Heart left ventricle (tissue), 13 donors: ENCODE results near the gene ZNF787.

ENCODE experiments used
- CTCF ChIP-seq, 12 donors: fragments of 200-600 bp; sonication (generic) in 4 of 12; IDR thresholded peaks; one replicate each; pipeline versions ENCODE4 v1.5.0 to v1.8.0; 2018 to 2022; ENCODE audit warnings: antibody characterized with exemption in 12 of 12, mild to moderate bottlenecking in 5 of 12
- POLR2A ChIP-seq, 2 donors: fragments of 450-650 bp; IDR thresholded peaks; one replicate each; pipeline ENCODE4 v1.6.1; 2017; ENCODE audit warnings: antibody characterized with exemption in 2 of 2, mild to moderate bottlenecking in 2 of 2, moderate library complexity in 2 of 2
- donor health status: ischemic (EF 13 %, LVEDD 7.1; RV severe dilation, severe dysfunction).
- donor health status: DM: no; HTN: yes; CAD: no.
- donor health status: DM: no; HTN: no; CAD: no.
- donor health status: ischemic (EF 25% LVEDD 6.9; RV normal size, moderate dysfunction).
- donor health status: ischemic (EF 25% LVEDD 5.7; RV mildly dilated, moderate dysfunction).
- donor health status: ischemic (EF 35%, LVEDD 5.7; RV mildly dilated, moderate dysfunction).
- donor health status: nonischemic (EF 11% LVEDD 7.7; RV severe dilation, severe dysfunction).
- donor health status: DM: yes; HTN: yes; CAD: no.
- donor health status: PGD.
- donor health status: ischemic (EF 29% LVEDD 5.4; RV normal size, mild dysfunction).
- donor health status: nonischemic (EF 23%, LVEDD 6.1; RV moderate dilation, normal function).

- TF ChIP-seq CTCF (IDR thresholded peaks at IDR 0.05) (no peak), POLR2A (IDR thresholded peaks at IDR 0.05) (no peak)
Measured at GRCh38 chr19:56147307-56147706, 26.2 kb upstream of the ZNF787 start.
